Nucleus accumbens (tissue), 56 donors: ENCODE data around the gene GNB3.
"Not testable (repeated sequence)": the region's sequence is repeated elsewhere in the genome, so short reads cannot be mapped to it uniquely, and the experiment has no call there.

Experiments
- DNase-seq, 56 donors: peaks; one replicate each; lab custom pipeline; 2025; lab: John Stamatoyannopoulos, UW

GNB3 gene

DNA sequence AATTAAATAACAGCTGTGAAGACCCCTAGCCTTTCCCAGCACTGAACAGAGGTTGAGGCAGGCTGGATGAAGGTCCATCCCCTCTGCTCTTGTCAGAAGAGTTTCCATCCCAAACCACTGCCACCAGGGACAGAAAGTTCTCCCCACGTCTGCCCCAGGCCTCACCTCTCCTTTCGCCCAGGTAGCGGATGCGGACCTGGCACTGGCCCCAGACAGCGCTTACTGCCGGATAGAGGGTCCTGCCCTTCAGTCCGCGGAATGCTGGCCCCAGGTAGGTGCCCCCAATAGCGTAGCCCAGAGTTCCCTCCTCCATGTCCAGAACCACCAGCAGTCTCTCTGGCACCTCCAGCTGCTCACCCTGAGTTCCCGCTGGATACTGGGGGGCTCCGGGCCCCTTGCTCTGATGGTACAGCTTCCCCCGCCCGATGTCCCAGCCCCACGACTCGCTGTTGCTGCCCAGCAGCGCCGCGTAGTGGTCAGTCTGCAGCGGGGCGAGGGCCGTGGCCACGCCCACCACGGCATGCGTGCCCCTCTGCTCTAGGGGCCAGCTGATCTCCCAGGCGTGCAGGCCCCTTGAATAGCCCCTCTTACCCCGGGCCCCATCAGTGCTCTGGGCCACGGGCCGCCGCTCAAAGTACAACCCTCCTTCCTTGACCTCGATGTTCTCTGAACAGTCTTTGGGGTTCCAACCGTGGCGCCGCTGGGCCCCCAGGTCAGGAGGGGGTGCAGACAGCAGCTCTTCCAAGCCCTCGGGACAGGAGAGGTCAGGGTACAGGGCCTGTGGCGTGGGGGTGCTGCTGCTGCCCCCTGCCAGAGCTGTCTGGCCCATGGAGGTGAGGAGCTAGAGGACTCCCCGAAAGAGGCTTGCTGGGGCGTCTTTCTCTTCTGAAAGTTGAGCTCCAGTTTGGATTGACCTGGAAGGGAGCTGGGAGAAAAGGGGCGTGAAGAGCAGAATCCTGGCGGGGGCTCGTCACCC lies 31.6 kb downstream of the GNB3 start:
- peak in 54 of 56 donors; percentile 17 to 90 (median 64) for DNase-seq

DNA sequence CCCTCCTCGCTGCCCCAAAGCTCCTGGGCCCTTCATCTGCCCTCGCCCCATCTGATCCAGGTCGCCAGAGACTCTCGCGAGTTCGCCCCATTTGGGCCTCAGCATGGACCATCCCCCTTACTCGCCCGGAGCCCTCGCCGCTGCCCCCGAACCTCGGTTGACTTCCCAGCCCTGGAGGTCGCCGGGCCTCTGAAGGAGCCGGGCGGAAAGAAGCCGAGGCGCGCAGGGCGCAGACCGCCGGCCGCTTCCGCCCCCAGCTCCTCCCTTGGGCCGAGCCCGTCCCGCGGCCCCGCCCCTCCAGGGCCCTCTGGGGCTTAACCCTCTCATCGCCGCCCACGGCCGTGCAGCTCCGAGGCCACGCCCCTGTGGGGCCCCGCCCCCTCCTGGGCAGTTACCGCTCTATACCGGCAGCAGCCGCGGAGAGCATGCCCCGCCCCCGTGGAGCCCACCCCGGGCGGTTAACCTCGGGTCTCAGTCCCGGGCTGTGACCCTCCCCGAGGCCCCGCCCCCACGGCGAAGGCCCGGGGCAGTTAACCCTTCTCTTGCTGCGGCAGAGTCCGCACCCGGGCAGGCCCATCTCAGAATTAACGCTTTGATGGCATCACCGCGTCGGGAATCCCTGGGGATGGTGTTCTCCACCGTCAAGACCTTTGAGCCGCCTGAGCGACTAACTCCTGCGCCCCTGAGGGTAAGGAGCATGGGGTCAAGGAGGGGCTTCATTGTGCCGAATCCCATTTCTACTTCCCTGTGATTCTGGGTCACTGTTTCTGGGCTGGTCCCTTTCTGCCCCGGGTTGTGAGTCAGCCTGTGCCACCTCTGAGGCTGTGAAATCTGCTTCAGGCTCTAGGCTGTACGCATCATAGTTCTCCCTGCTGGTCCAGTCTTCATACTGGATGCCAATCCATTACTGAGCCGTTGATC lies 32.6 kb downstream of the GNB3 start, which contains the start of gene SPSB2:
TSS of gene SPSB2 (minus strand) at position 210 of the 921 bp plus-strand sequence. CDS start 402 bp downstream, outside the sequence.
- DNase-seq, result peak; percentile 55 to 96 (median 88)

GRCh38 chr12:6874015-6874368 lies 33.3 kb downstream of the GNB3 start:
- DNase-seq, result not testable (repeated sequence)

- DNase-seq, result not testable (repeated sequence)
Measured at GRCh38 chr12:6879824-6880223, 39.1 kb downstream of the GNB3 start.

GRCh38 chr12:6883252-6883651 lies 42.5 kb downstream of the GNB3 start:
- no peak for DNase-seq

DNA sequence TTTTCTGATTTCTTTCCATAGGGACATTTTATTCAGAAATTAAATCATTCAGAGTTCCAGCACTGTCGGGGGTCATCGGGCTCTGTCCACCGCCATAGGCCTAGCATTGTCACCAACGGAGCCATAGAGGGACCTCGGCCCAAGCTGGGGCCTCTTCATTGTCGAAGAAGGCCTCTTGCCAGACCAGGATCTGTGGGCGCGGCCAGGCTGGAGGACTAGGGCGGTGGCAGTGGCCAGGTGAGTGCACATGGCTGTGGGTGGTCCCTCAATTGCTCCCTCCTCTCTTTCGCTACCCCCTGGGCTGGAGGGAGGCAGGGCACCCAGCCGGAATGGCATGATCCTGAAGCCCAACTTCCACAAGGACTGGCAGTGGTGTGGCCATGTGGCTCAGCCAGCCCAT lies 43.0 kb downstream of the GNB3 start:
- no peak for DNase-seq

DNA sequence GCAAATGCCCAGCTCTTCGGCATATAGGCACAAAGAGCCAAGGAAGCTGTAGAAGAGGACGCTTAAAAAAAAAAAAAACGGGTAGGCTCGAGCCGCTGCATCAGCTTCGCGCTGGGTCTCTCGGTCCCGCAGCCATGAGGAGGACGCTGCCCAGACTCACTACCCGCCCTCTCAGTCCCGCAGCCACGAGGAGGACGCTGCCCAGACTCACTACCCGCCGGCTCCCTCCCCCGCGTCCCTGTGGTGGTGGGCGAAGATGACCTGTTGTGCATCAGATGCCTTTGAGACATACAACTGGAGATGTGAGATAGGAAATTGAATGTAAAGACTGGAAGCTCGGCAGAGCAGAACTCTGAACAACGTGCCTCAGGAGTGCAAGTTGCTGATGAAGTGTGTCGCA lies 43.8 kb downstream of the GNB3 start:
- no peak for DNase-seq

GRCh38 chr12:6886206-6886999 lies 45.7 kb downstream of the GNB3 start:
- not testable (repeated sequence) for DNase-seq

GRCh38 chr12:6887460-6887859 lies 46.7 kb downstream of the GNB3 start:
- no peak for DNase-seq

- DNase-seq, result no peak
Measured at GRCh38 chr12:6888360-6888759, 47.6 kb downstream of the GNB3 start.

DNA sequence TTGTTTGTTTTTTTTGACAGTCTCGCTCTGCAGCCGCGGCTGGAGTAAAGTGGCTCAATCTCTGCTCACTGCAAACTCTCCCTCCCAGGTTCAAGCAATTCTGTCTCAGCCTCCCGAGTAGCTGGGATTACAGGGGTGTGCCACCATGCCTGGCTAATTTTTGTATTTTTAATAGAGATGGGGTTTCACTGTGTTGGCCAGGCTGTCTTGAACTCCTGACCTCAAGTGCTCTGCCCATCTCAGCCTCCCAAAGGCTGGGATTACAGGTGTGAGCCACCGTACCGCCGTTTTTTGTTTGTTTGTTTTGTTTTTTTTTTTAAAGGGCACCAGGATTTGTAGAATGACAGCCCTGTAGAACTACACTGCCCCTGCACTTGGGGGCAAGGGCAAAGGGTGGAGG lies 48.1 kb downstream of the GNB3 start:
- not testable (repeated sequence) for DNase-seq

DNA sequence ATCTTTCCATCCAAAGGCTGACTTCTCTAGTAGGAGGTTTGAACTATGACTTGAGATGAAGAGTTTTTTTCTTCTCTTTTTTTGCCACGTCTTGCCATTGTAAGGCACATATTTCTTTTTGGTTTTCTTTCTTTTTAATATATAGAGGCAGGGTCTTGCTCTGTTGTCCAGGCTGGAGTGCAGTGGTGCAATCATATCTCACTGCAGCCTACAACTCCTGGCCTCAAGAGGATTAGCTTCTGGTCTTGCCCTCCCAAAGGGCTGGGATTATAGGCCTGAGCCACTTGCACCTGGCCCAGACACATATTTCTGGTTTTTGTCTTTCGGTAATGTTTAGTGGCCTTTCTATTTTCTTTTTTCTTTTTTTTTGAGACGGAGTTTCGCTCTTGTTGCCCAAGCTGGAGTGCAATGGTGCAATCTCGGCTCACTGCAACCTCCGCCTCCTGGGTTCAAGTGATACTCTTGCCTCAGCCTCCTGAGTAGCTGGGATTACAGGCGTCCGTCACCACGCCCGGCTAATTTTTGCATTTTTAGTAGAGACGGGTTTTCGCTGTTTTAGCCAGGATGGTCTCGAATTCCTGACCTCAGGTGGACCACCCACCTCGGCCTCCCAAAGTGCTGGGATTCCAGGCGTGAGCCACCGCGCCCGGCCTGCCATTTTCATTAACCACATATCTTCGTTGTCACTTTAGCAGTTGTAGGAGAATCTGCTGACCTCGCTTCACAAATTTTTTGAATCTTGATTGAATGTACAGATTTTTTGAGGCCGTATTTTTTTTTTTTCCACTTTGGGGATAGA lies 49.2 kb downstream of the GNB3 start:
- DNase-seq, result not testable (repeated sequence)

GRCh38 chr12:6890789-6891645 lies 50.3 kb downstream of the GNB3 start:
- DNase-seq, result peak; percentile 72 to 99 (median 95)

- no peak for DNase-seq
Measured at GRCh38 chr12:6891646-6892001, 50.9 kb downstream of the GNB3 start.

DNA sequence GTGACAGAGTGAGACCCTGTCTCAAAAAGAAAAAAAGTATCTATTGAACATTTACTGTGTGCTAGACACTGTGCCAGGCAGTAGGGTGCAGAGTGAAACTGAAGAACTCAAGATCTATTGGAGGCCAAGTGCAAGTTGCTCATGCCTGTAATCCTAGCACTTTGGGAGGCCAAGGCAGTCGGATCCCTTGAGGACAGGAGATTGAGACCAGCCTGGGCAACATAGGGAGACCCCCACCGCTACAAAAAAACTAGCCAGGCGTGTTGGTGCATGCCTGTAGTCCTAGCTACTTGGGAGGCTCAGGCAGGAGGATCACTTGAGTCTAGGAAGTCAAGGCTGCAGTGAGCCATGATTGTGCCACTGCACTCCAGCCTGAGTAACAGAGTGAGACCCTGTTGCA lies 52.0 kb downstream of the GNB3 start:
- DNase-seq, result not testable (repeated sequence)

GRCh38 chr12:6894321-6894720 lies 53.6 kb downstream of the GNB3 start:
- no peak for DNase-seq
